ENCODE data around the gene SLC4A5.
A peak's percentile ranks its signal among the peaks of the same experiment; 100 is the strongest.
"Not testable (repeated sequence)": the region's sequence is repeated elsewhere in the genome, so short reads cannot be mapped to it uniquely, and the experiment has no call there.

SLC4A5 gene

DNA sequence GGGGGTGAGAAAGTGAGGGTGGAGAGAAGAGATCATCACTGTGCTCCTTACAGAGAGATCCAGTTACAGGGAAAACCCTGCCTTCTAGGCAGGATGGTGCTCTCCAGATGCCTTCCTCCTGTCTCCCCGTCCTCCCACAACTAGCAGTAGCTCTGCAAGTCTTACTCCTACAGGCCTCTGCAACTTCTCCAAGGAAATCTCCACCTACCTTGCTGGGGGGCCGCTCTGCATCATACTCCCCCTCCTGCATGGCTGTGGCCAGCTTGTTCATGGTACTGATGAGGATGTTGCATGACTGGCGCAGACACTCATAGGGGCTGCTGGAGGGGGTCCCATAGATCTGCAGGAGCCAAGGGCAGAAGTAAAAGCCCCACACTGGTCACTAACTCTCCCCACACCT, 22.8 kb upstream of the SLC4A5 start:
- no peak for FAIRE-seq

GRCh38 chr2:74364533-74365505, 21.6 kb upstream of the SLC4A5 start:
- no peak for FAIRE-seq

GRCh38 chr2:74361327-74361726, 18.1 kb upstream of the SLC4A5 start:
- FAIRE-seq, result no peak

- FAIRE-seq, result no peak
Observed at GRCh38 chr2:74357627-74358026, 14.4 kb upstream of the SLC4A5 start.

- FAIRE-seq, result no peak
Observed at GRCh38 chr2:74349889-74350288, 6.7 kb upstream of the SLC4A5 start.

DNA sequence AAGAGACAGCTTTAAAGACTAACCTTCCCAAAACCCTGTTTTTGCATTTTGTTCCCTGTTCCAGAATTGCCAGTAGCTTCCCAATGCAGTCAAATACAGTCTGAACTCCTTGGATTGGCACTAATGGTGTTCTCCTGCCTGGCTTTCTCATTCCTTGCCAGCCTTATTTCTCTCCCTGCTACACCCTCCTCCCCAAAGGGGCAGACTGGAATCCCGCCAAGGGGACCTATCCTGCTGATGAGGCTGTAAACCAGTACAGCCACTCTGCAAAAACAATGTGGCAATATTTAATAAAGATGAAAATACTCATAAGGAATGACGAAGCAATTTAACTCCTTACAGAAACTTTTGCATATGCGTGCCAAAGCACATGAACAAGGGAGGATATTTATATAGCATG, 4.5 kb upstream of the SLC4A5 start:
- FAIRE-seq, result no peak

GRCh38 chr2:74347303-74347702, 4.1 kb upstream of the SLC4A5 start:
- FAIRE-seq, result no peak

GRCh38 chr2:74345272-74345943, 2.2 kb upstream of the SLC4A5 start:
- no peak for FAIRE-seq

DNA sequence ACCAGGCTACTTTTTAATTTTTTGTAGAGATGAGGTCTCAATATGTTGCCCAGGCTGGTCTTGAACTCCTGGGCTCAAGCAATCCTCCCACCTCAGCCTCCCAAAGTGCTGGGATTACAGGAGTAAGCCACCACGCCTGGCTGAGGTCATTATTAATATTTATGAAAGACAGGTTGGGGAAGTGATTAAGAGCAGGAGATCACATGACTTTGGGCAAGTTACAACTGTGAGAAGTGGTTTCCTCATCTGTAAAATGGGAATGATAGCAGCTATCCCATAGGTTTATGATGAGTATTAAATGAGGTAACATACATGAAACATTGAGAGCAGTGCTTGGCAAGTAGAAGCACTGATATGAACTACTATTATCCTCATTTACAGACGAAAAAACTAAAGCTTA, 7.0 kb downstream of the SLC4A5 start:
- not testable (repeated sequence) for FAIRE-seq

GRCh38 chr2:74334931-74335333, 8.3 kb downstream of the SLC4A5 start:
- FAIRE-seq, result peak; percentile 63

DNA sequence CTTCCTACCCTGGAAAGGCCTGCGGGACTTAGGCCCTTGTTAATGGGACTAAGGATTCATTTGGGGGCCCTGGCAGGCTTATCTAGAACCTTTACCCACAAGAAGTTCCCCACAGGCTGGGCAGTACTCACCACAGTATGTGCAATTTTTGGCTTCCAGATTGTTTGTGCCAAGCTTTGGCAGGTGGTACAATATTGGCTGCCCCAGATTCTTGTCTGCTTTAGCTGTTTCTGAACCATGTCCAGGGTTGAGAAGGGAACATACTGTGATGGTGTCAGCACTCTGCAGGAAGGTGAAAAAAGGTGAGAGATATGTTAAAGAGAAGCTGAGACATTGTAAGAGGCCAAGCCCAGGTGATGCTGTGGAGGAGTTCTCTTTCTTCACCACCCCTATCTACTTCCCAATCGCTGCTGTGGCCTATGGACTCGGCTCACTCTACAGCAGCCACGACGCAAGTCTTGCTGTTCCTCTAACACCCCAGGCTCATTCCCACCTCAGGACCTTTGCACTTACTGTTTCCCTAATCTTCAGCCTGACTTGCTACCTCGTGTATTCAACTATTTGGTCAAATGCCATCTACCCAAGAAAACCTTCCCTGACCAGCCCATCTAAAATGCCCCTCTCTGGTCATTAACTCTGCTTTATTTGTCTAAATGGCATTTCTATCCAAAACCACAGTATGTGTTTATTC, 9.2 kb downstream of the SLC4A5 start:
- no peak for FAIRE-seq

- peak; percentile 86 for FAIRE-seq
Observed at GRCh38 chr2:74333175-74333574, 10.0 kb downstream of the SLC4A5 start.

- no peak for FAIRE-seq
Observed at GRCh38 chr2:74332550-74333174, 10.6 kb downstream of the SLC4A5 start.

DNA sequence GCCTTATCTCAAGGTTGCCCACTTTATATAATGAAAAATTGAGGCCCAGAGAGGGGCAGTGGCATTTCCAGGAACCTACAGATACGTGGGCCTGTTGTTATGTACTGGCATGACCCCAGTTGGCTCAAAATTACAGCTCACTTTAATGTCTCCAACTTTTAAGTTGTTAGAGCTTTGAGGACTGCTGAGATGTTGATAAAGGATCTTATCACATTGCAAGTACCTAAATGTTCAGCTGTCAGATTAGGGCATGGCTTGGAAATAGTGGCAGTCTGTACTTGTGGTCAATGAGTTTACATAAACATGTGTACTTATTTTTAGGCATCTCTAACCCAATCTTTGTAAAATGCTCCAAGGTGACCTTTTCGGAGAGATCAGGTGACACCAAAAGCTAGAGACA, 14.6 kb downstream of the SLC4A5 start:
- FAIRE-seq, result no peak

- FAIRE-seq, result no peak
Observed at GRCh38 chr2:74328074-74328473, 15.1 kb downstream of the SLC4A5 start.

DNA sequence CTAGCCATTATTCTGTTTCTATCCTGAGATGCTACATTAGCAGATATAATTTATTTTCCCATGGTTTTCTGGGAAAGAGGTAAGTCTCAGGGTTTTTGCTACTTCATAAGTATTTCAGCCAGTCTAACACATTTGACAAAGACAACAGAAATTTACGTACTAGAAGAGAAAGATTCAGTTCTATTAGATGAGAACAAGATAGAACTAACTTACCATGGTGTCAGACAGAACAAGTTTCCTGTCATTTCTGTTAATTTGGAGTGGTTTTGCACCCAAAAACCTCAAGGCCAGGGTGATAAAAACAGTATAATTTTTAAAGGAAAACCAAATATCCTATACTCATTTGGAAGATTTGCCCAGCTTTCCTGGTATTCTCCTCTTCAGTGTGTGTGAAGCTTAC, 15.6 kb downstream of the SLC4A5 start:
- no peak for FAIRE-seq

- FAIRE-seq, result no peak
Observed at GRCh38 chr2:74327199-74327598, 16.0 kb downstream of the SLC4A5 start.

GRCh38 chr2:74325815-74326214, 17.4 kb downstream of the SLC4A5 start:
- no peak for FAIRE-seq

- FAIRE-seq, result no peak
Observed at GRCh38 chr2:74321737-74322136, 21.5 kb downstream of the SLC4A5 start.

- no peak for FAIRE-seq
Observed at GRCh38 chr2:74317701-74318100, 25.5 kb downstream of the SLC4A5 start.

- FAIRE-seq, result no peak
Observed at GRCh38 chr2:74316627-74317295, 26.5 kb downstream of the SLC4A5 start.

DNA sequence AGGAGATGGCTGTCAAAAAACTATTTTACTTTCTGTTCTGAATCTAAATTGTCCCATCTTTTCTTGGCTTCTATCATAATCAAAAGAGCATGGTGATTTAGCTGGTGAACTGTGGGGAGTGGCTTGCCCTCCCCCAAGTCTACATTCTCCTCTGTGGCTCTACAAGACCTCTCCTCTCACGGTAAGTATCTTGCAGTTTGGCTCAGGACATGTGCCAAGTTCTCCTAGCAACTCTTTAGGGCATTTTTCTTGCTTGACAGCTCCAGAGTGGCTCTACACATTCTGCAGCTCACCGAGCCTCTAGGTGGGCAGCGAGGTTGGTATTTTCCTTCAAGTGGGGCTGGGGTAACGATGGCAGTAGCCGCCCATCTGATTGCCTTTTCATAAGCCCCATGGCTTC, 29.1 kb downstream of the SLC4A5 start:
- FAIRE-seq, result no peak

GRCh38 chr2:74313497-74313896, 29.7 kb downstream of the SLC4A5 start:
- FAIRE-seq, result no peak

All from G401.6 (cell line).